GOT3 (cell line): ENCODE results near the gene NPY.

Experiments
- DNase-seq: peaks from one replicate; lab custom pipeline; 2025; ENCODE audit warnings: mixed read lengths; lab: John Stamatoyannopoulos, UW

Gene NPY

GRCh38 chr7:24316340-24316739 is 32.4 kb downstream of the NPY start:
- DNase-seq = no peak

- no peak for DNase-seq
These were observed 34.3 kb downstream of the NPY start for GRCh38 chr7:24318326-24318725.

- DNase-seq = no peak
These were observed 35.2 kb downstream of the NPY start for GRCh38 chr7:24319209-24319608.

- no peak for DNase-seq
These were observed 40.0 kb downstream of the NPY start for GRCh38 chr7:24323961-24324480.

- no peak for DNase-seq
These were observed 41.7 kb downstream of the NPY start for GRCh38 chr7:24325708-24326107.

GRCh38 chr7:24328050-24328449 is 44.1 kb downstream of the NPY start:
- DNase-seq = no peak

GRCh38 chr7:24328894-24329293 is 44.9 kb downstream of the NPY start:
- DNase-seq = no peak

- DNase-seq = no peak
These were observed 50.0 kb downstream of the NPY start for GRCh38 chr7:24334012-24334411.

GRCh38 chr7:24334627-24335026 is 50.6 kb downstream of the NPY start:
- DNase-seq = no peak

- DNase-seq = no peak
These were observed 52.5 kb downstream of the NPY start for GRCh38 chr7:24336461-24336860.

- DNase-seq = no peak
These were observed 53.2 kb downstream of the NPY start for GRCh38 chr7:24337180-24337579.

- no peak for DNase-seq
These were observed 55.6 kb downstream of the NPY start for GRCh38 chr7:24339575-24339974.

- DNase-seq = no peak
These were observed 56.7 kb downstream of the NPY start for GRCh38 chr7:24340727-24341126.
